GM13976 (cell line): ENCODE measurements around the gene WDR35.
"Not testable (repeated sequence)": the region's sequence is repeated elsewhere in the genome, so short reads cannot be mapped to it uniquely, and the experiment has no call there.

Experiments used
- DNase-seq: peaks from one replicate; pipeline ENCODE4 v3.0.0; 2012; ENCODE audit warnings: low spot score
- in situ Hi-C: fragments of 300-500 bp; cut with MboI; formaldehyde crosslinking; loops from one replicate; pipeline ENCODE4 v1.12.0; 2022; ENCODE audit warnings: low sequenced_read_pairs, mixed read lengths, inconsistent platforms; ENCODE audit not compliant: unreplicated experiment
- TF ChIP-seq, protein P1 (sequence below): IDR thresholded peaks from 2 replicates; pipeline ENCODE4 v1.5.1; 2012; ENCODE audit warnings: borderline replicate concordance, mild to moderate bottlenecking; ENCODE audit not compliant: insufficient read depth; ENCODE audit errors: extremely low read depth, missing control alignments, control extremely low read depth

The WDR35 gene

GRCh38 chr2:19932928-19933327, 57.0 kb downstream of the WDR35 start:
- TF ChIP-seq, protein P1, sequence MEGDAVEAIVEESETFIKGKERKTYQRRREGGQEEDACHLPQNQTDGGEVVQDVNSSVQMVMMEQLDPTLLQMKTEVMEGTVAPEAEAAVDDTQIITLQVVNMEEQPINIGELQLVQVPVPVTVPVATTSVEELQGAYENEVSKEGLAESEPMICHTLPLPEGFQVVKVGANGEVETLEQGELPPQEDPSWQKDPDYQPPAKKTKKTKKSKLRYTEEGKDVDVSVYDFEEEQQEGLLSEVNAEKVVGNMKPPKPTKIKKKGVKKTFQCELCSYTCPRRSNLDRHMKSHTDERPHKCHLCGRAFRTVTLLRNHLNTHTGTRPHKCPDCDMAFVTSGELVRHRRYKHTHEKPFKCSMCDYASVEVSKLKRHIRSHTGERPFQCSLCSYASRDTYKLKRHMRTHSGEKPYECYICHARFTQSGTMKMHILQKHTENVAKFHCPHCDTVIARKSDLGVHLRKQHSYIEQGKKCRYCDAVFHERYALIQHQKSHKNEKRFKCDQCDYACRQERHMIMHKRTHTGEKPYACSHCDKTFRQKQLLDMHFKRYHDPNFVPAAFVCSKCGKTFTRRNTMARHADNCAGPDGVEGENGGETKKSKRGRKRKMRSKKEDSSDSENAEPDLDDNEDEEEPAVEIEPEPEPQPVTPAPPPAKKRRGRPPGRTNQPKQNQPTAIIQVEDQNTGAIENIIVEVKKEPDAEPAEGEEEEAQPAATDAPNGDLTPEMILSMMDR, result no peak
- in situ Hi-C loops, result no loop called here
- no peak for DNase-seq

DNA sequence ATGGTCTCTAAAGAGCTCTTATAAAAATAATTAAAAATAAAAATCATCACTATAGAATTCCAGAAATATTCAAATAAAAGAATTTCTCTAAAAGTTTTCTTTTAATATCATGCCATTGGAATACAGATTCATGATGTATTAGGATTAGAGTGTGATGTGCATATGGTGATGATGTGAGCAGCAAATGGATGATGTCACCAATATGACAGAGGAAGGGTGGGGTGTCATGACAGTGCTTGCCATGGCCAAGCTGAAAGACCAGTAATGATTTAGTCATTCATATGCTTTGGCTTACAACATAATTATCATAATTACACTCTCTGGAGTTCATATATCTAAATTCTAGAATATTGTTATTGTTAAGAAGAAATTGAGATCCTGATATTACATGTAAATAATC, 60.7 kb downstream of the WDR35 start:
- TF ChIP-seq, protein P1, result no peak
- DNase-seq, result no peak
- in situ Hi-C loops, result no loop called here

DNA sequence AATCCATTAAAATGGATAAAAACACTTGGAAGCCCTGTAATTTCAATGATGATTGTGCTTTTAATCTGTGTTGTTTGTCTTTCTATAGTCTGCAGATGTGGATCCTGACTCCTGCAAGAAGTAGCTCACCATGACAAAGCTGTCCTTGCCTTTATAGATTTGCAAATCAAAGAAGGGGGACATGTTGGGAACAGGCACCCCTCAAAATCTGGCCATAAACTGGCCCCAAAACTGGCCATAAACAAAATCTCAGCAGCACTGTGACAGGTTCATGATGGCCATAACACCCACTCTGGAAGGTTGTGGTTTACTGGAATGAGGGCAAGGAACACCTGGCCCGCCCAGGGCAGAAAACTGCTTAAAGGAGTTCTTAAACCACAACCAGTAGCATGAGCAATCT, 62.1 kb downstream of the WDR35 start:
- in situ Hi-C loops, DNase-seq: not testable (repeated sequence)

- DNase-seq, in situ Hi-C loops: not testable (repeated sequence)
Measured at GRCh38 chr2:19924526-19924925, 65.4 kb downstream of the WDR35 start.

DNA sequence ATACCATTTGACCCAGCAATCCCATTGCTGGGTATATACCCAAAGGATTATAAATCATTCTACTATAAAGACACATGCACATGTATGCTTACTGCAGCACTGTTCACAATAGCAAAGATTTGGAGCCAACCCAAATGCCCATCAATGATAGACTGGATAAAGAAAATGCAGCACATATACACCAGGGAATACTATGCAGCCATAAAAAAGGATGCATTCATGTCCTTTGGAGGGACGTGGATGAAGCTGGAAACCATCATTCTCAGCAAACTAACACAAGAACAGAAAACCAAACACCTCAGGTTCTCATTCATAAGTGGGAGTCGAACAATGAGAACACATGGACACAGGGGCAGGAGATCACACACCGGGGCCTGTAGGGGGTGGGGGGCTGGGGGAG, 67.7 kb downstream of the WDR35 start:
- DNase-seq, in situ Hi-C loops: not testable (repeated sequence)

GRCh38 chr2:19916385-19916950, 73.4 kb downstream of the WDR35 start:
- in situ Hi-C loops, result no loop called here
- DNase-seq, result no peak
- TF ChIP-seq, protein P1, result no peak

DNA sequence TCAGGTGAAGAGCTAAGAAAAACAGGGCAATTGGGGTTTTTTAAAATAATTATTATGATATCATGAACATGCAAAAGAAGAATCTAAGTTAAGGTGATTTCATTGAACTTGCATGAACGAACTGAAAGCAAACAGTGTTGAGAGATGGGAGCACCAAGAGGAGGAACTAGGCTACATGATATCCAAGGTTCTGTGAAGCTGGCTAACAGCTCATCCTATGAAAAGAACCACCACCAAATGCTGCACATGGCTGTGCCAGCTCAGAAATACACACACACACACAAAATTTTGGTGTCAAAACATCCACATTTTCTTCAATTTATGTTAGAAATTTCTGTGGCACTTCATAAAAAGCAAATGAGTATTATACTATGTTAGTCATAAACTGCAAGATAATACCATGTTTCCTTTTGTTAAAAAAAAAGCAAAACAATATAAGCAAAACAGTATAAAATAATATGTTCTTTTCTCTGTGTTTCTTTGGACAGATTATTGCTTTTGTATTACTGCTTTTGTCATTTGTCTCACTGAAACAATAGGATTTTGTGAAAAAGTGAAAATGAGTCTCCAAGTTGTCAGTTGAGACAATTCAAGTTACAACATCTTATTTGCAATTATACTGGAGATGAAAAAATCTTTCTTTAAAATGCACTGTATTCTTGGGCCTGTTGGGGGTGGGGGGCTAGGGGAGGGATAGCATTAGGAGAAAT, 75.5 kb downstream of the WDR35 start:
- TF ChIP-seq, protein P1, result no peak
- no peak for DNase-seq
- in situ Hi-C loops, result no loop called here

DNA sequence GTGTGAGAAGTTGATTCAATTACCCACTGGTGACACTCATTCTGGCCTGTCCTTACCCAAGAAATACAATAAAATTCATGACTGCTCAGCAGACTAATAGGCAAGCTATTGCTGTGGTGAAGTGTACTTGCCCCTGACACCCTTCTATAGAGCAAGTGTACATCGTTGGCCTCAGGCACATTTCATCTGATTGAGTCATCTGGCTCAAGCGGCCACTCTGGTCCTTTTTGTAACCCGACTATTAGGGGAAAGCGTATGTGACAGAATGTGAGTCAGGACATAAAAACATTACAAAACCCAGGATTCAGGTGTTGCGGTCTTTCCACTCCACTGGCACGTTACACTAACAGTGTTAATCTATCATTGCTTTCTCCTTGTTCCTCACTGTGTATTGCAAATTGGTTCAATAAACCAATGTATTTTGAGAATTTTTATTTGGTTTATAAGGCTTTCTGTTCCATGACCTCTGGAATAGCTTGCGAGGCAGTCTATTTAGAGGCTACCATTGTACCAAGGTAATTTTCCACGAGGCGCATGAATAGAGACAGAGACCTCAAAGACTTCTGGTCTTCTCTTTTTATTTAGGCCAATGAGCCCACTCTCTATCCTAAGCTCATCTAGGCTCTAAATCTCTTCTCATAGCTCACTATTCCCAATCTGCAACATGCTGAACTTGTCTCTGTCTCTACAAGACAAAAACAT, 77.9 kb downstream of the WDR35 start:
- in situ Hi-C loops, result no loop called here
- DNase-seq, result no peak
- TF ChIP-seq, protein P1, result no peak
